Kidney epithelial cell (primary cell): Measurements from ENCODE around the gene DNPH1. TPM values are rescaled to one million over a fixed set of nuclear protein-coding genes. Genes with fewer than 3 reads are reported as not detected.

Experiments used
- DNase-seq: peaks from one replicate; pipeline ENCODE4 v3.0.0-alpha.2; 2010; ENCODE audit warnings: low read depth
- H3K27me3 ChIP-seq: 2 replicates; pipeline ENCODE4 v1.6.0; 2011; ENCODE audit warnings: low read length; ENCODE audit not compliant: control insufficient read depth, insufficient read depth
- H3K36me3 ChIP-seq: 2 replicates; pipeline ENCODE4 v1.5.1; 2011; ENCODE audit warnings: low read length; ENCODE audit not compliant: control insufficient read depth, insufficient read depth
- H3K4me3 ChIP-seq: 2 replicates; pipeline ENCODE4 v1.5.1; 2011; ENCODE audit warnings: low read depth, mild to moderate bottlenecking, control low read depth, low read length
- CTCF ChIP-seq: IDR thresholded peaks from 2 replicates; pipeline ENCODE4 v1.5.1; 2011; ENCODE audit warnings: mild to moderate bottlenecking, moderate library complexity, low read length, control low read depth, inconsistent platforms; ENCODE audit not compliant: insufficient read depth, poor library complexity, severe bottlenecking
- total RNA-seq: library from RNA; depleted of rRNA; stranded (reverse); fragments of >200 nt; gene quantifications from 2 replicates; pipeline ENCODE4 v1.2.3, GENCODE V29; 2015

DNPH1 gene
- total RNA-seq, 1 donor from 2014 or later: 284 TPM

DNA sequence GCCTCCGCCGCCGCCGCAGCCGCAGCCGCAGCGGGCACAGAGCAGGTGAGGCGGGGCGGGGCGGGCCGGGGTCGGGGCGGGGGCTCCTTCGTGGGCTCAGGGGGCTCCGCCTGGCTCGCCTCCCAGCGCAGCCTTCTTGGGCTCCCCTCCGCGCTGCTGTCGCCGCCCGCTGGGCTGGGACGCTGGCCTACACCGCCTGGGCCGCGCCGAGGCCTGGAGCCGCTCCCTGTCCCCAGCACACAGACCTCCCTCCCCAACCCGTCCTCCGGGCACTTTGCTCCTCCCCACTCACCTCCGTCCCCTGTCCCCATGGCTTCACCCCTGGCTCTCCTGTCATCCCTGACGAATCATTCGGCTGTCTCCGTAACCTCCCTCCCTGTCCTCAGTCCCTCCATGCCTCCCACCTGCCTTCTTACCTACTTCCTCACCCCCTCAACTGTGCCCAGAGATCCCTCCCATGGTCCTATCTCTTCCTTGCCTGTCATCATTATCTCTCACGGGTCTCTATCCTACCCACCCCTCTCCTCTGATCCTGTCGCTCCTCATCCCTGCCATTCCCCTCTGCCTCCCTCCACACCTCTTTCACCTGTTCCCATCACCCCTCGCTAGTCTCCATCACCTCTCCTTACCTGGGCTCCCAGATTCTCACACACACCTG lies 14.5 kb upstream of the DNPH1 start:
- DNase-seq: no peak
- Histone ChIP-seq H3K27me3 (peaks cover 41% of the 10 kb centered on the region), H3K36me3 (no peaks in the 10 kb centered on the region), H3K4me3 (no peak overlapping the region)
- TF ChIP-seq CTCF: no peak

DNA sequence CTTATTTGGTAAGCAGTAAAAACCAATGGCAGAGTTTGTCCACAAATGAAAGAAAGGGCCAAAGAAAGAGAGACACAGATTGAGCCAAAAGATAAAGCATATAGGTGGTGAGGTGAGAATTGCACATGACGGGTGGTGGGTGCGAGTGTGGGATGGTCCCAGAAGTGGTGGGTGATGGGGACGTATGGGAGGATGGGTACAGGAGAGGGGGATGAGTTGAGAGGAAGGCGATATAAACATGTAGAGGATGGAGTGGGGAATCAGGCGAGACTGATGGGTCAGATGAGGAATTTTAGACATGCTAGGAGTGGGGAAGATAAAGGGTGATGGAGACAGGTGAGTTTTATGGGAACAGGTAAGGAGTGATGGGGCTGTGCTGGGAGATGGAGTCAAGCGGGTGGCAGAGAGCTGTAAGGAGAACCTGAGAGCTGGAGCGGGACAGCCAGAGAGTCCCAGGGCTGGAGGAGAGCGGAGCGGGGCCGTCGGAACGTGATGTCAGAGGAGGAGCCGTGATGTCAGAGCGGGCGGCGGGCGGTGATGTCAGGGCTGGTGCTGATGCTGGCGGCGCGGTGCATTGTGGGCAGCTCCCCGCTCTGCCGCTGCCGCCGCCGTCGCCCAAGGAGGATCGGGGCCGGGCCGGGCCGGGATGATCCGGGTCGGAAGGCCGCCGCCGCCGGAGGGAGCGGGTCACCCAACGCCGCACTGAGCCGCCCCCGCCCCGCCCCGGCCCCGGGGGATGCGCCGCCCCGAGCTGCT lies 13.8 kb upstream of the DNPH1 start, which contains the start of gene TTBK1:
Gene TTBK1 (plus strand): TSS at position 574 of the 756 bp plus-strand sequence. CDS start 3,180 bp downstream, outside the sequence.
- DNase-seq: no peak
- H3K36me3 ChIP-seq: no peaks in the 10 kb centered on the region
- TF ChIP-seq CTCF: no peak
- no peak within 1 kb of the TSS for H3K4me3 ChIP-seq
- peaks cover 40% of the 10 kb centered on the region for H3K27me3 ChIP-seq

DNA sequence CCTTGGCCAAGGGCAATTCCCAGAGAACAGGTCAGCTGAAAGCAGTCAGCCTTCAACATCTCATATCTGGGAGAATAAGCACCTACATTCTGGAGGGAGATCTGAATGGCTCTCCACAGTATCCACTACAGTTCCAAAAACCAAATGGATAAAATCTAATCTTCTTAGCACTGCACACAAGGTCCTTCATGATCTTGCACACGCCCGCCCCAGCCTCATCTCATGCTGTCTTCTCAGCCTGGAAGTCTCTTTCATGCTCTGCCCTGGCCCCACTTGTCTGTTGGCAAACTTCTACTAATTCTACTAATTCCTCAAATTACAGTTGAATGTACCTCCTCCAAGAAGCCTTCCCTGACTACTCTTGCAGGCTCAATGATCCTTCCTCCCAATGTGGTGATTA lies 12.2 kb upstream of the DNPH1 start:
- peaks cover 47% of the 10 kb centered on the region for H3K27me3 ChIP-seq
- TF ChIP-seq CTCF: no peak
- no peaks in the 10 kb centered on the region for H3K36me3 ChIP-seq
- no peak for DNase-seq
- no peak overlapping the region for H3K4me3 ChIP-seq

GRCh38 chr6:43240950-43241349 lies 11.7 kb upstream of the DNPH1 start:
- peaks cover 47% of the 10 kb centered on the region for H3K27me3 ChIP-seq
- TF ChIP-seq CTCF: no peak

DNA sequence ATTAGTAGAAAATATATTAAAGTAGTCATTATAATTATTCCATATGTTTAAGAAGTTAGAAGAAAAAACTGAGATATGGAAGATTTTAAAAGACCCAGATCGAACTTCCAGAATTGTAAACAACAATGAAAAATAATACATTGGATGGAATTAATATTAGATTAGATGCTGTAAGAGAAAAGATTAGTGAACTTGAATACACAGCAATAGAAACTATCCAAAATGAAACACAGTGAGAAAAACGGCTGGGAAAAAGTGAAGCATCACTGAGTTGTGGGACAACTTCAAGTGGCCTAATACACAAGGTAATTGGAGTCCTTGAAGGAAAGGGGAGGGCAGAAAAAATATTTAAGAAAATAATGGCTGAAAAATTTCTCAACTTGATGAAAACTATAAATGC lies 9.8 kb upstream of the DNPH1 start:
- Histone ChIP-seq H3K27me3 (peaks cover 36% of the 10 kb centered on the region), H3K36me3 (no peaks in the 10 kb centered on the region), H3K4me3 (no peak overlapping the region)
- DNase-seq: no peak
- no peak for TF ChIP-seq CTCF

More at GRCh38 chr6:43240950-43241349, 11.7 kb upstream of the DNPH1 start:
- no peaks in the 10 kb centered on the region for H3K36me3 ChIP-seq
- no peak overlapping the region for H3K4me3 ChIP-seq
- no peak for DNase-seq

GRCh38 chr6:43235841-43236240 lies 6.6 kb upstream of the DNPH1 start:
- no peak overlapping the region for H3K4me3 ChIP-seq
- no peaks in the 10 kb centered on the region for H3K36me3 ChIP-seq
- no peak for TF ChIP-seq CTCF
- peaks cover 13% of the 10 kb centered on the region for H3K27me3 ChIP-seq
- no peak for DNase-seq
